WTC11 (cell line): ENCODE results near the gene FBXO41.

Source experiments
- CTCF ChIP-seq: fragments of 200-600 bp; IDR thresholded peaks from 2 replicates; pipeline ENCODE4 v1.8.0; 2022; ENCODE audit warnings: antibody characterized with exemption
- ELF4 ChIP-seq: sonication (generic); formaldehyde crosslinking; IDR thresholded peaks from 2 replicates; pipeline ENCODE4 v1.8.1; 2022; ENCODE audit warnings: low read depth, mild to moderate bottlenecking, moderate library complexity, missing genetic modification reagents
- NR1H2 ChIP-seq: sonication (generic); formaldehyde crosslinking; IDR thresholded peaks from 2 replicates; pipeline ENCODE4 v1.9.0; 2021; ENCODE audit warnings: mild to moderate bottlenecking, moderate library complexity, missing genetic modification reagents
- TCF7 ChIP-seq: sonication (generic); formaldehyde crosslinking; IDR thresholded peaks from 2 replicates; pipeline ENCODE4 v1.8.0; 2022; ENCODE audit warnings: mild to moderate bottlenecking, low read depth, missing genetic modification reagents, moderate library complexity
- TEAD4 ChIP-seq: sonication (generic); formaldehyde crosslinking; IDR thresholded peaks from 2 replicates; pipeline ENCODE4 v1.8.0; 2022; ENCODE audit warnings: mild to moderate bottlenecking, missing genetic modification reagents
- ZNF263 ChIP-seq: sonication (generic); formaldehyde crosslinking; IDR thresholded peaks from 2 replicates; pipeline ENCODE4 v1.8.1; 2022; ENCODE audit warnings: low read depth, mild to moderate bottlenecking, moderate library complexity, missing genetic modification reagents

DNA sequence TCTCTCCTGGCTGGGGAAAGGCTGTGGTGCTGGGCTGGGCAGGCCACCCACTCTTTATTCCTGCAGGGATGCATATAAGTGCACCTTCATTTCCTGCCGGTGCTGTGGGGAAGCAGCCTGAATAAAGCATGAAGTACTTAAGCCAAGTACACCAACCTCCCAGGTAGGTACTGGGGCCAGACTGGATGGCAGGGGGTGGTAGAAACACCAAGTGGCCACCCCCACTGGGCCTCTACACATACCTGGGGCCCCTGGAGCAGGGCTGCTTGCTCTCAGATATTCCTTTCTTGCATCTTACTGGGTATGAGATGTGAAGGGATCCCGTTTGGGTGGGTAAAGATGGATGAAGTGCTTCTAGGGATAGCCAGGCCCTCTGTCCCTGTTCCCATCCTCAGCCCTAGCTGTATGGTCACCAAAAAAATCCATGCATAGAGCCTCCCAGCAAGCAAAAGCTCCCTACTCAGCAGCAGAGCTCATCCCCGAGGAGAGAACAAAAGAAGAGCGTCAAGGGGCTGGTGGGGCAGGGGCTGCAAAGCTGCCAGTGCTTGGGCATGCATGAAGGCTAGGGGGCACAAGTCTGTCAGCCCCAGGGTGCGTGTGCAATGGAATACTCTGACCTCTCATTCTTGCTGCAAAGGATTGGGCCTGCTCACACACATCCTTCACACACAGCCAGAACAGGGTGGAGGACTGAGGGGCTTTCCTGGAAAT, 28.2 kb downstream of the FBXO41 start:
- TF ChIP-seq CTCF (no peak), TEAD4 (CRISPR knock-in tag) (no peak), ZNF263 (no peak), ELF4 (CRISPR knock-in tag) (no peak), NR1H2 (no peak), TCF7 (no peak)
